ENCODE data around the gene CLCN6.

- TF ChIP-seq CTCF (IDR thresholded peaks at IDR 0.05) = no peak
- no peak for TF ChIP-seq POLR2A (IDR thresholded peaks at IDR 0.05)
- no peak for TF ChIP-seq POLR2AphosphoS5 (IDR thresholded peaks at IDR 0.05)
These were observed 27.7 kb upstream of the CLCN6 start for GRCh38 chr1:11778336-11778735.

Measured in prostate gland (tissue), 2 donors.